ENCODE measurements around the gene CBX3. TPM values are rescaled to one million over a fixed set of nuclear protein-coding genes. Genes with fewer than 3 reads are reported as not detected.
A peak's percentile ranks its signal among the peaks of the same experiment; 100 is the strongest.
"Not testable (repeated sequence)": the region's sequence is repeated elsewhere in the genome, so short reads cannot be mapped to it uniquely, and the experiment has no call there.

The CBX3 gene
- total RNA-seq, 1 experiment from 2014 or later: 231 TPM

DNA sequence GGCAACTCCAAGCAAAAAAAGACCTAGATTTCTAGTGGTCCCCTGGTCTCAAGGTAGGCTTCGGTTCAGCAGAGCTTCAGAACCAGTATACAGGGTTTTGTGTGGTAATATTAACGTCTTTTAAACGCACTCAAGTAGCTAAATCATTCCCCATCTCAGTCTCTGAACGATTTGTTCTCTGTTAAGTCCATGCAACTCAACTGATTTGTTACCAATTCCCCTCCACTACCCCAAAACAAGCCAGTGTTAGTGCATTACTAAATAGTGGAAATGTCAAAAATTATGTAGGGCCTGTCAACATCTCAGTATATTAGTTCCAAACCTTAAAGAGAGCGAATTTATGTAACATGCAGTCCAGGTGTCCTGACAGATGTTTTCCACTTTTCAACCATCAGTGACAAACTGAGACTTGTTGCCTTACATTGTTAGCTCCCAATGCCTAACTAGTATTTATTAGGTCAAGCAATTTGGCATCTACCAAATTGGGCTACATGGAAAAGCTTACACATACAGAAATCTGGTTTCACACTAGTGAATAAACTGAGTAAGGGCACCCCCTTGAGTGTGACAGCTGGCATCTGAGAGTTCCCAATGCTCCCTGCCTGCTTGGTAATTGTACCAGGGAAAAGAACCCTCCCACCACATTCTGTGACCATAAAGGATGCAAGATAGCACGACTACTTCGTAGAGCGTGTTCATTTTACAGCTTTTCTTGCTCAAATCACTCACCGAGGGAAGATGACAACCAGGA is 13.2 kb upstream of the CBX3 start:
- Histone ChIP-seq H3K27ac (peak overlapping the region; percentile 3; the same call in 1 of the 2 replicates), H3K36me3 (peaks cover 71% of the 10 kb centered on the region)

DNA sequence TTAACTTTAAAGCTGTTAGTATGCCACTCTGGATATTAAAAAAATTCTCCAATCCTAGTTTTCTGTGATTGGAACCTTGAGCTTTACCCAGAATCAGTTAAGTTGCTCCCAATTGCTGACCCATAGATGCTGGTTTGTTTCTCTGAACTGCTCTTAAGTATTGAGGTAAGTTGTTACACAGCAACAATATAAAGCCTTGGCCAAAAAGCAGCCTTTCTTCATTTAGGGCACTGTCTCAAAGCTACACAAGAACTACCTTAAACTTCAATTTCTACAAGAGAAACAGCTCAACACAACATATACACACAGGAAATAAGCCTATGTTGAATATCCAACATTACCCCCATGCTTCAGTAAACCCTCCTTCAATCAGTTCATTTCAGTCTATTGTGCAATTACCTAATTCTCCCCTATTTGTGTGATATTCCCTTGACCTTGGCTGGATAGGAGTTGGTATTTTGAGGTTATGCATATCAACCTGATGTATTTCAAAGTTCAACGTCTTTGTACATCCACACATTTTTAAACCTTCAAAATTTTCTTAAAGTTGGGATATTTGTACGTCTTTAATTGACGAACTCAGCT is 12.5 kb upstream of the CBX3 start:
- H3K27ac ChIP-seq: peak overlapping the region; percentile 3; the same call in 1 of the 2 replicates
- H3K4me1 ChIP-seq (replicated peaks): peaks cover 11% of the 10 kb centered on the region; the same call in 1 of the 2 replicates
- no peak overlapping the region for H3K4me3 ChIP-seq
- no peaks in the 10 kb centered on the region for H3K9me3 ChIP-seq (replicated peaks)
- H3K27me3 ChIP-seq (replicated peaks): peaks cover 9% of the 10 kb centered on the region; the same call in 1 of the 2 replicates
- DNase-seq (ENCODE audit: low read depth in 1 of 2, low spot score in 2 of 2): no peak
- peaks cover 78% of the 10 kb centered on the region for H3K36me3 ChIP-seq

More for the DNA sequence above, 13.2 kb upstream of the CBX3 start:
- H3K4me1 ChIP-seq (replicated peaks): peaks cover 11% of the 10 kb centered on the region; the same call in 1 of the 2 replicates
- no peak overlapping the region for H3K4me3 ChIP-seq
- DNase-seq (ENCODE audit: low read depth in 1 of 2, low spot score in 2 of 2): no peak
- H3K27me3 ChIP-seq (replicated peaks): peaks cover 9% of the 10 kb centered on the region; the same call in 1 of the 2 replicates
- no peaks in the 10 kb centered on the region for H3K9me3 ChIP-seq (replicated peaks)

DNA sequence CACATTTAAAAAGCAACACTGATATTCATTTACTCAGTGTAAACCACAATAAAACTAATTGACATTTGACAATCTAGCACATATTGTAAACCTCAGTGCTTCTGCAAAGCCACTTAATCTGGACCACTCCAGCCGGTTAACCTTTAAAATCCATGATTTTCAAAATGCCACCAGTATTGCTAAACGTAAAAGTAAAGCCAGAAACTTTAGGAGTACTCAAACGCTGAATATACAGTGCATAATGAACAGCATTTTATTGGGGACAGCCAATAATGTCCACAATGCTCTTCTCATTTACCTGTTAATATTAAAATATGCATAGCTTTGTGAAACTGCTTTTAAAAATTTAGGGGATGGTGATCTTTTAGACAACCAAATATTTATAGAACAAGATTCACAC is 11.8 kb upstream of the CBX3 start:
- no peak for DNase-seq (ENCODE audit: low read depth in 1 of 2, low spot score in 2 of 2)
- Histone ChIP-seq H3K27me3 (replicated peaks) (peaks cover 9% of the 10 kb centered on the region; the same call in 1 of the 2 replicates), H3K9me3 (replicated peaks) (no peaks in the 10 kb centered on the region), H3K27ac (no peak overlapping the region), H3K4me1 (replicated peaks) (peaks cover 11% of the 10 kb centered on the region; the same call in 1 of the 2 replicates), H3K36me3 (peaks cover 85% of the 10 kb centered on the region), H3K4me3 (no peak overlapping the region)

DNA sequence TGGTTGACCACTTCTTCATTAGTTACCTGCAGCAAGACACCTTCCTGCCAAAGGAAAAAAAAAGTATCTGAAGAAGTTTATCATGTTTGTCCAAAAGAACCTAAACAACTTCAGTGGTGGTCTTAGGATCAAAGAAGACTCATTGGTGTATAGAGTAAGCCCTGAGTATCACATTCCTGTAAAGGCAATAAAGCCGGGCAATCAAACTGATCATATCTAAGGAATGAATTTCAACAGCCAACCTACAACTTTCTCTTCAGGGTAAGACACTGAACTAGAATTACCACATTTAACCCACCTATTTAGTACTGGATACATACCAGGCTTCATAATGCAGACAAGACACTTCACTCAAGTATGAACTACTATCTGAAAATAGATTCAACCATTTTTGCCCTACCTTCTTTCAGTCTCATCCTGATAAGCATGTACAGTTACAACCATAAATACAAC is 11.1 kb upstream of the CBX3 start:
- peaks cover 92% of the 10 kb centered on the region for H3K36me3 ChIP-seq
- no peak overlapping the region for H3K4me3 ChIP-seq
- H3K27ac ChIP-seq: no peak overlapping the region
- H3K9me3 ChIP-seq (replicated peaks): no peaks in the 10 kb centered on the region
- H3K27me3 ChIP-seq (replicated peaks): peaks cover 9% of the 10 kb centered on the region; the same call in 1 of the 2 replicates
- no peak for DNase-seq (ENCODE audit: low read depth in 1 of 2, low spot score in 2 of 2)
- H3K4me1 ChIP-seq (replicated peaks): peaks cover 14% of the 10 kb centered on the region

DNA sequence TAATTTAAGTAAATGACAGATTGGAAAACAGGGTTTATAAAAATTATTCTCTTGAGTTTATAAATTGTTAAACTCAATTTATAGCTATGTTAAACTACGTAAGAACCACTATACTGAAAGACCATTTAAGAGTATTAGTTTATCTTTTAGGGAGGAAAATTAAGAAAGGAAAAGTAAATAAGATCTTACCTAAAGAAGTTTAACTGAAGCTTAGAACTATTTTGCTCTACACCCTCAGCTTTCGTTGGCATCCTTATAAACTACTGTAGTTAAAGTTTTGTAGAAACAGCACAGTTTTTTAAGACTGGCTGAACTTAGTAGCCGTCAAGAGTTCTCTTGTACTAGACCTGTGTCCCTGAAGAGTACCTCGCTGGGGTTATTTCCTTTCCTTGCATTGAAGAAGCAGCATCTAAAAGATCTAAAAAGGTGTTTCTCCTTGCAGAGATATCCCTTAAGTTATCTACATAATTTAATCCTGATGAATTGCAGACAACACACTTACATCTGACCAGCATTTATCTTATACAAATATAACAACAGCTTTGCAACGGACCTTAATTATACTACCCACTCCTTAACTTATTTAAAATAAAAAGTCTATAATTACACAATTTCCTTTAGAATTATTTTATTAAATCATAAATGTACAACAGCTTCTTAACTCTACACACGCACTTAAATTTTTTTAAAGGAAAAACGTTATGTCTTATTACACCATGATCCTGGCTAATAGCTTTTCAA is 10.1 kb upstream of the CBX3 start:
- peaks cover 9% of the 10 kb centered on the region; the same call in 1 of the 2 replicates for H3K27me3 ChIP-seq (replicated peaks)
- no peak for DNase-seq (ENCODE audit: low read depth in 1 of 2, low spot score in 2 of 2)
- no peak overlapping the region for H3K27ac ChIP-seq
- H3K36me3 ChIP-seq: peaks cover 100% of the 10 kb centered on the region
- no peaks in the 10 kb centered on the region for H3K9me3 ChIP-seq (replicated peaks)
- H3K4me1 ChIP-seq (replicated peaks): peaks cover 22% of the 10 kb centered on the region
- H3K4me3 ChIP-seq: no peak overlapping the region

DNA sequence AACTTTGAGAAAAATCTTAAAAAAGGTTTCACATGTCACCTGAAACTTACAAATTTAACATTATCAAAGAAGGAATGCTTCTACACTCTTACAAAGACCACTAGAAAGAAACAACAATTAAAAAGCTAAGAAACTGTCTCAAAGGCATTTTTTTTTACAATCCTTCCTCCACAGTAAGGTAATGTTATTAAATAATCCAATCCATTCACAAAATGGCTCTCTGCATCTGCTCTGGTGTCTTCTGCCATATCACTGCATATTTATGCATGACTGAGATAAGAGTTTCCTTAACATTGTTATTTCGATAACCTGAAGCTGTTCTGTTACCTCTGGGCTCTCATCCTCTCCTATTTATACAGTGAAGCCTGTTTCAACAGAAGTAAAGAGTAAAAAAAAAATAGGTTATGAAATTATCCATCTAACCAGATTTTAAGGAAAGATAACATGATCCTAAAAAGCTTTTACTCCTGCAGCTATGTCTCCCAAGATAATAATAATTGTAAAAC is 9.5 kb upstream of the CBX3 start:
- Histone ChIP-seq H3K4me3 (no peak overlapping the region), H3K9me3 (replicated peaks) (no peaks in the 10 kb centered on the region), H3K4me1 (replicated peaks) (peaks cover 28% of the 10 kb centered on the region), H3K36me3 (peaks cover 100% of the 10 kb centered on the region), H3K27me3 (replicated peaks) (peaks cover 9% of the 10 kb centered on the region; the same call in 1 of the 2 replicates), H3K27ac (no peak overlapping the region)
- no peak for DNase-seq (ENCODE audit: low read depth in 1 of 2, low spot score in 2 of 2)

DNA sequence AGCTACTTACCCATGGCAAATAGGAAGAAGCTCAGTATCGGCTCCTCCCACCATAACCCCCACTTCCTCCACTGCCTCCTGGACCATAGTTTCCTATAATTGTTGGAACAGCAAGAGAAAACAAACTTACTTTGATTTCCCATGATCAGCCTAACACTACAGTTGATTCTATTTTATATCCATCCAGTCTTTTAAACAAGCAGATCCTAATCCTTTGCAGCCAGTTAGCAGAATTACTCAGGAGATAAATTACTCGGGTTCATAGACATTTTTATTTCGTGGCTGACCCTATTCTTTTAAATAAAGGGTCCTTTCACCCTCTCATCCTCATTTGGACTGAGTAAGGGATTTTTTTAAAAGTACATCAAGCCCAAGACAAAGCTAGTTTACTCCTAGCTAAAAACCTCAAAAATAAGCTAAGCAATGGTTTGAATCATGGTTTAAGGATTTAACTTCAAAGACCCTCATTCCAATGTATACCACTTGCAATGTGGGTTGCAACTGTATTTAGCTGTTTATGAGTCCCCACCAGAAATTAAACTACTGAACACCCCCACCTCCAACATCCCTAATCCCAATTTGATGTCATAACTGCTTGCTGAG is 9.0 kb upstream of the CBX3 start:
- peaks cover 100% of the 10 kb centered on the region for H3K36me3 ChIP-seq
- peaks cover 29% of the 10 kb centered on the region for H3K4me1 ChIP-seq (replicated peaks)
- H3K9me3 ChIP-seq (replicated peaks): no peaks in the 10 kb centered on the region
- DNase-seq (ENCODE audit: low read depth in 1 of 2, low spot score in 2 of 2): no peak
- no peak overlapping the region for H3K4me3 ChIP-seq
- H3K27ac ChIP-seq: no peak overlapping the region
- H3K27me3 ChIP-seq (replicated peaks): peaks cover 6% of the 10 kb centered on the region; the same call in 1 of the 2 replicates

DNA sequence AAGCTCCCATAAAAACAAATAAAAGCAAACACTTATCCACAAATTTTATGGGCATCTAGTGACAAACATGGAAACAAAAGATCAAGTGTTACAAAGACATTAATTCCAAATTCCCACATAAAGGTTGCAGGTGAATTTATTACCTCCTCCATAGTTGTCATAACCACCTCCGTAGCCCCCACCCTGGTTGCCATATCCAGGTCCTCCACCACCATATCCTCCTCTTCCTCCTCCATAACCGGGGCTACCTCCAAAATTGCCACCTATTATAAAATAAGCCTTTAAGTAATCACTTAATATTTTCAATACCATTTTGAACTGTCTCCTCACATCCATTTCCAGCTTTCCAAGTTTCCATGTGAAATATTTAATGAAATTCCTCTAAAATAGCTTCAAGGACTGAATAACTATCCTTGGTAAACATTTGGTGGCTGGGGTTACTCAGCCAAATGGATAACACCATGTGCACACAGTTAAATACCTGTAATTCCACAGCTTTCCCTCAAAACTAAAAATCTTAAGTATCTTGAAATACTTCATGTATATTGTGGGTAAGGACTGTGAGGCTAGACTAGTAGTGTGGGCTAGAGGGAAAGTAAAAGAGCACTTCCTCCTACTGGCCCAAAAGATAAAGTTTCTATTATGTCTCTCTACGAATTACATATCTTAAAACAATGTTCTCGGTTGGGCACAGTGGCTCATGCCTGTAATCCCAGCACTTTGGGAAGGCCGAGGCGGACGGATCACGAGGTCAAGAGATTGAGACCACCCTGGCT is 7.9 kb upstream of the CBX3 start:
- Histone ChIP-seq H3K27me3 (replicated peaks) (no peaks in the 10 kb centered on the region; the same call in 1 of the 2 replicates), H3K9me3 (replicated peaks) (no peaks in the 10 kb centered on the region), H3K36me3 (peaks cover 100% of the 10 kb centered on the region), H3K4me3 (no peak overlapping the region), H3K4me1 (replicated peaks) (peaks cover 21% of the 10 kb centered on the region), H3K27ac (no peak overlapping the region)
- no peak for DNase-seq (ENCODE audit: low read depth in 1 of 2, low spot score in 2 of 2)

DNA sequence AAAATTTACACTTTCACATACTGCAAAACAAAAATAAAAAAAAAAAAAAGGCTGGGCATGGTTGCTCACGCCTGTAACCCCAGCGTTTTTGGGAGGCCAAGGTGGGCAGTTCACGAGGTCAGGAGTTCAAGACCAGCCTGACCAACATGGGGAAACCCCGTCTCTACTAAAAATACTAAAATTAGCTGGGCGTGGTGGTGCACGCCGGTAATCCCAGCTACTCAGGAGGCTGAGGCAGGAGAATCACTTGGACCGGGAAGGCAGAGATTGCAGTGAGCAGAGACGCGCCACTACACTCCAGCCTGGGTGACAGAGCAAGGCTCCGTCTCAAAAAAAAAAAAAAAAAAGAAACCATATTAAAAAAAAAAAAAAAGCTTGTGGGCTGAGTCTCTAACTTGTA is 6.8 kb upstream of the CBX3 start:
- H3K27ac ChIP-seq; H3K27me3 ChIP-seq (replicated peaks); H3K9me3 ChIP-seq (replicated peaks); H3K4me3 ChIP-seq; DNase-seq (ENCODE audit: low read depth in 1 of 2, low spot score in 2 of 2): not testable (repeated sequence)
- Histone ChIP-seq H3K36me3 (peaks cover 100% of the 10 kb centered on the region), H3K4me1 (replicated peaks) (peaks cover 21% of the 10 kb centered on the region)

DNA sequence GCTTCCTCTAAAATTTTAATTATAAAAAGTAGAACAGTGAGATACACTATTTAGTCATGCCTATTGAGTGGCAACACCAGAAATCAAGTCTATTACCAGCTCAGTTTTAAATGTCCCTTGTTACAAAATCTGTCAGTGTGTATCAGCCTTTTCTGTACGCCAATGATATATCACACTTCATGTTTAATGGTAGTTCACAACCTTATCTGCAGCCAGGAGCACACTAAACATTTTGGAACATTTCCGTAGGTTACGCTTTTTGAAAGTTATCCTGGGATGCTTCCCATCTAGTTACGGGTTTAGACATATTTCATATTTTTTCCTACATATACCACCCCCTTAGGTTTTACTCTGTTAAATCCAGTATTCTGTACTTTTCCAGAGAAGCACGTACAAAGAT is 6.4 kb upstream of the CBX3 start:
- Histone ChIP-seq H3K9me3 (replicated peaks) (no peaks in the 10 kb centered on the region), H3K27ac (no peak overlapping the region), H3K4me3 (no peak overlapping the region), H3K36me3 (peaks cover 100% of the 10 kb centered on the region), H3K4me1 (replicated peaks) (peaks cover 21% of the 10 kb centered on the region), H3K27me3 (replicated peaks) (no peaks in the 10 kb centered on the region)
- no peak for DNase-seq (ENCODE audit: low read depth in 1 of 2, low spot score in 2 of 2)

DNA sequence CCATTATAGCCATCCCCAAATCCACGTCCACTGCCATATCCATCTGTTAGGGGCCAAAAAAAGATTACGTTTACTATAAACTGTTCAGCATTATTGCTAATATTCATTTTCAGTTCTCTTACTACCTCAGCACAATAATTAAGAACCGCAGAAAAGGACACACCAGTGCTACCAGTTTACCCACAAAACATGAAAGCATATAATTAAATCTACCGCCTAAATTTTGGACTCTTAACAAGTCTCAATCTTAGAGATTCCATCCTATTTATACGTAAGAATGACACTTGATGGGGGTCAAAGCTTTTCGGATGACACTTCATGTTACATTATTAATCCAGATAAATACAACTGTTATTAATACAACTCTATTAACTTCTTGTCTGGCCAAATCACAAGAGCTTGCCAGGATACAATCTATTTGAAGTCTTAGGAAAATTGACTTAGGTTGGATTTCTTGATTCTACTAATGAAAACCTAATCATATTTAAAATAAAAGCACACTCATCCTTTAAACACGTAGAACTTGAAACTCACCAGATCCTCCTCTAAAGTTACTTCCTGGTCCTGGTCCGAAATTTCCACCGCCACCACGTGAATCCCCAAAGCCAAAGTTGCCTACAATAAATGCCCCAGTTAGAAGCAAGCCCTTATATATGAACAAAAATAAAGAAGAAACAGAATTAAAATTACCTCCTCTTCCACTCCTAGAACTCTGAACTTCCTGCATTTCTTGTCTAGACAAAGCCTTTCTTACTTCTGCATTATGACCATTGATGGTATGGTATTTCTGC is 5.5 kb upstream of the CBX3 start:
- peak in 1 of 2 experiments; percentile 2 for DNase-seq (ENCODE audit: low read depth in 1 of 2, low spot score in 2 of 2)
- H3K27ac ChIP-seq: no peak overlapping the region
- H3K36me3 ChIP-seq: peaks cover 95% of the 10 kb centered on the region
- no peak overlapping the region; the same call in 1 of the 2 replicates for H3K4me3 ChIP-seq
- no peaks in the 10 kb centered on the region for H3K9me3 ChIP-seq (replicated peaks)
- peaks cover 21% of the 10 kb centered on the region for H3K4me1 ChIP-seq (replicated peaks)
- H3K27me3 ChIP-seq (replicated peaks): no peaks in the 10 kb centered on the region

Data from SJSA1 (cell line).